Measurements from ENCODE around the gene CSF2RB.

CSF2RB gene

GRCh38 chr22:36946421-36947158, 33.2 kb downstream of the CSF2RB start:
- DNase-seq (ENCODE audit: low read depth) = peak; percentile 28
- H3K4me3 ChIP-seq (ENCODE audit: low read length) = no peak overlapping the region
- TF ChIP-seq, protein P1, sequence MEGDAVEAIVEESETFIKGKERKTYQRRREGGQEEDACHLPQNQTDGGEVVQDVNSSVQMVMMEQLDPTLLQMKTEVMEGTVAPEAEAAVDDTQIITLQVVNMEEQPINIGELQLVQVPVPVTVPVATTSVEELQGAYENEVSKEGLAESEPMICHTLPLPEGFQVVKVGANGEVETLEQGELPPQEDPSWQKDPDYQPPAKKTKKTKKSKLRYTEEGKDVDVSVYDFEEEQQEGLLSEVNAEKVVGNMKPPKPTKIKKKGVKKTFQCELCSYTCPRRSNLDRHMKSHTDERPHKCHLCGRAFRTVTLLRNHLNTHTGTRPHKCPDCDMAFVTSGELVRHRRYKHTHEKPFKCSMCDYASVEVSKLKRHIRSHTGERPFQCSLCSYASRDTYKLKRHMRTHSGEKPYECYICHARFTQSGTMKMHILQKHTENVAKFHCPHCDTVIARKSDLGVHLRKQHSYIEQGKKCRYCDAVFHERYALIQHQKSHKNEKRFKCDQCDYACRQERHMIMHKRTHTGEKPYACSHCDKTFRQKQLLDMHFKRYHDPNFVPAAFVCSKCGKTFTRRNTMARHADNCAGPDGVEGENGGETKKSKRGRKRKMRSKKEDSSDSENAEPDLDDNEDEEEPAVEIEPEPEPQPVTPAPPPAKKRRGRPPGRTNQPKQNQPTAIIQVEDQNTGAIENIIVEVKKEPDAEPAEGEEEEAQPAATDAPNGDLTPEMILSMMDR (conservative IDR thresholded peaks at IDR 0.05; ENCODE audit: low read length) = peak; percentile 13; the same call in 1 of the 2 replicates

- TF ChIP-seq, protein P1 (conservative IDR thresholded peaks at IDR 0.05; ENCODE audit: low read length) = no peak
- DNase-seq (ENCODE audit: low read depth) = peak; percentile 24
- H3K4me3 ChIP-seq (ENCODE audit: low read length) = no peak overlapping the region
Observed at GRCh38 chr22:36948273-36949225, 35.1 kb downstream of the CSF2RB start.

DNA sequence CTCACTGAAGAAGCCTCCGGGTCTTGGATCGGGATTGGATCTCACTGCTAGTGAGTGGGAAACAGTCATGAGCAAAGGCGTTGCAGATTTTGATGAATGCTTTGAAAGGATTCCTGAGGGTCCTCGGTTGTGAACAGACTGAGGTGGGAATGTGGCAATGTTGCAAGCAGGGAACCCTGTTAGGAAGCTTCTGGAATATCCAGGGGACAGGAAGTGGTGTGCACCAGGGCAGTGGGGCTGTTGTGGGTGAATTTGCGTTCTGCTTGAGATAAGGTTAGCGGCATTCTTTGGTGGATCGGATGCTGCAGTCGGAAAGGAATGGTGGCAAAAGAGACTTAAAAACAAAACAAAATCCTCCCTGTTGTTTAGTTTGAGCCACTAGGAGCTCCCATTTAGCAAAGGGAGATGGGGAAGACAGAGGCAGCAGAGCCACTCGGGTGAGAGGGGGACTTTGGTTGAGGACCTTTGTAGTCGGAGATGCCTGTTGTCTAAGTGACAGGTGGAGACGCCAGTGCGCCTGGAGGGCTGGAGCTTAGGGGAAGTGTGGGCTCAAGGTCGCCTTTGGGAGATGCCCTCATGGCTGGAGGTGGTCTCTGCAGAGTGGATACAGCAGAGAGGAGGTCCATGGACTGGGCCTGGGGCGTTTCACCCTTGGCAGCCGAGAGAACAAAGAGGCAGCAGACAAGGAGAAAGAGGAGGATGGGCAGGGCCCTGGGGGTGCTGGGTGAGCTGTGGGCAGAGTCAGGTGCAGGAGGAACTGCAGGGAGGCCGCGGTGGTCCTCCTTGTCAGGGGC, 37.6 kb downstream of the CSF2RB start:
- H3K4me3 ChIP-seq (ENCODE audit: low read length) = no peak overlapping the region
- TF ChIP-seq, protein P1 (conservative IDR thresholded peaks at IDR 0.05; ENCODE audit: low read length) = no peak

DNA sequence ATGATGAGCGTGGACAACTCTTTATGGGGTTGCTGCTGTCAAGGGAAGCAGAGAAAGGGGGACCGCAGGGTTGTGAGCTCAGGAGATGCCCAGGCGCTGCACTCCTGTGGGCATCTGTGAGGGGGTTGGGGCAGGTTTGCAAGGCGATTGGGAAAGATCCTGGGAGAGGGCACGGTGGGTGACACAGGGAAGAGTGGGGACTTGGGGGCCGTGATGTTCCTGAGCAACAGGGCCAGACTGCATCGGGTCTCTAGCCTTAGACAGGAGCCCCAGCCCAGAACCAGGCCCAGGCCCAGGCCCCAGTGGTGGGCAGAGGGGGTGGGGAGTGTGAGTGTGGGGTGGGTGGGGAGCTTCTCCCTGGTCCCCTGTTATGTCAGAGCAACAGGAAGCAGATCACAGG, 38.3 kb downstream of the CSF2RB start:
- no peak overlapping the region for H3K4me3 ChIP-seq (ENCODE audit: low read length)
- TF ChIP-seq, protein P1 (conservative IDR thresholded peaks at IDR 0.05; ENCODE audit: low read length) = no peak
- no peak for DNase-seq (ENCODE audit: low read depth)

More for the DNA sequence above, 37.6 kb downstream of the CSF2RB start:
- no peak for DNase-seq (ENCODE audit: low read depth)

- TF ChIP-seq, protein P1 (conservative IDR thresholded peaks at IDR 0.05; ENCODE audit: low read length) = no peak
- no peak for DNase-seq (ENCODE audit: low read depth)
- no peak overlapping the region for H3K4me3 ChIP-seq (ENCODE audit: low read length)
Observed at GRCh38 chr22:36953239-36954080, 40.0 kb downstream of the CSF2RB start.

Measured in AG10803 (cell line).